Colonic mucosa (tissue), 4 donors: ENCODE data around the gene LYRM2. TPM values are rescaled to one million over a fixed set of nuclear protein-coding genes. Genes with fewer than 3 reads are reported as not detected.

ENCODE experiments used
- DNase-seq: peaks from one replicate; pipeline ENCODE4 v3.0.0-alpha.2; 2020
- H3K27ac ChIP-seq: fragments of 200-600 bp; one replicate; pipeline ENCODE4 v1.8.0; 2021
- H3K27me3 ChIP-seq: fragments of 200-600 bp; one replicate; pipeline ENCODE4 v1.8.0; 2021
- H3K36me3 ChIP-seq: fragments of 200-600 bp; one replicate; pipeline ENCODE4 v1.8.0; 2021
- H3K4me1 ChIP-seq: fragments of 200-600 bp; one replicate; pipeline ENCODE4 v1.8.0; 2021; ENCODE audit warnings: mild to moderate bottlenecking
- H3K4me3 ChIP-seq: fragments of 200-600 bp; one replicate; pipeline ENCODE4 v1.8.0; 2021
- H3K9ac ChIP-seq, 2 donors: one replicate each; pipeline ENCODE4 v1.7.0; 2013; ENCODE audit warnings: control low read depth in 2 of 2, low read depth in 2 of 2, low read length in 2 of 2
- H3K9me3 ChIP-seq: fragments of 200-600 bp; one replicate; pipeline ENCODE4 v1.8.0; 2021
- intact Hi-C: fragments of 100-400 bp; cut with DNase I; formaldehyde crosslinking; loops from one replicate; pipeline ENCODE4 v1.14.1; 2022
- total RNA-seq, 2 donors: library from RNA; stranded (reverse); fragmentation: NEBNext Ultra II Directional in 1 of 2; extraction: Animal tissue kit (Norgen Biotek cat#: 25700) in 1 of 2; gene quantifications; one replicate each; pipeline ENCODE4 v1.2.1, GENCODE V29; 2021
- TF ChIP-seq, protein P1 (sequence below): fragments of 200-600 bp; IDR thresholded peaks from one replicate; pipeline ENCODE4 v1.8.0; 2022; ENCODE audit warnings: antibody characterized with exemption, mild to moderate bottlenecking
- donor health status: healthy.
- donor health status: DM: no; HTN: no; CAD: no.
- donor health status: DM: no; HTN: no; CAD: no.

LYRM2 gene
- total RNA-seq, 2 donors from 2014 or later, result 28.7 to 43.5 TPM

- no peak overlapping the region for H3K9ac ChIP-seq
- no peak for DNase-seq
- H3K27ac ChIP-seq, result no peak overlapping the region
- H3K36me3 ChIP-seq, result no peaks in the 10 kb centered on the region
- H3K4me1 ChIP-seq, result no peaks in the 10 kb centered on the region
- H3K4me3 ChIP-seq, result no peak overlapping the region
- intact Hi-C loops, result no loop called here
- H3K27me3 ChIP-seq, result no peaks in the 10 kb centered on the region
- no peaks in the 10 kb centered on the region for H3K9me3 ChIP-seq
- TF ChIP-seq, protein P1, sequence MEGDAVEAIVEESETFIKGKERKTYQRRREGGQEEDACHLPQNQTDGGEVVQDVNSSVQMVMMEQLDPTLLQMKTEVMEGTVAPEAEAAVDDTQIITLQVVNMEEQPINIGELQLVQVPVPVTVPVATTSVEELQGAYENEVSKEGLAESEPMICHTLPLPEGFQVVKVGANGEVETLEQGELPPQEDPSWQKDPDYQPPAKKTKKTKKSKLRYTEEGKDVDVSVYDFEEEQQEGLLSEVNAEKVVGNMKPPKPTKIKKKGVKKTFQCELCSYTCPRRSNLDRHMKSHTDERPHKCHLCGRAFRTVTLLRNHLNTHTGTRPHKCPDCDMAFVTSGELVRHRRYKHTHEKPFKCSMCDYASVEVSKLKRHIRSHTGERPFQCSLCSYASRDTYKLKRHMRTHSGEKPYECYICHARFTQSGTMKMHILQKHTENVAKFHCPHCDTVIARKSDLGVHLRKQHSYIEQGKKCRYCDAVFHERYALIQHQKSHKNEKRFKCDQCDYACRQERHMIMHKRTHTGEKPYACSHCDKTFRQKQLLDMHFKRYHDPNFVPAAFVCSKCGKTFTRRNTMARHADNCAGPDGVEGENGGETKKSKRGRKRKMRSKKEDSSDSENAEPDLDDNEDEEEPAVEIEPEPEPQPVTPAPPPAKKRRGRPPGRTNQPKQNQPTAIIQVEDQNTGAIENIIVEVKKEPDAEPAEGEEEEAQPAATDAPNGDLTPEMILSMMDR, result no peak
Observed at GRCh38 chr6:89584539-89584938, 54.0 kb downstream of the LYRM2 start.

- no peaks in the 10 kb centered on the region for H3K9me3 ChIP-seq
- H3K9ac ChIP-seq, result no peak overlapping the region
- no peaks in the 10 kb centered on the region for H3K36me3 ChIP-seq
- no peaks in the 10 kb centered on the region for H3K27me3 ChIP-seq
- intact Hi-C loops, result no loop called here
- TF ChIP-seq, protein P1, result no peak
- DNase-seq, result no peak
- no peak overlapping the region for H3K4me3 ChIP-seq
- H3K27ac ChIP-seq, result no peak overlapping the region
- no peaks in the 10 kb centered on the region for H3K4me1 ChIP-seq
Observed at GRCh38 chr6:89583559-89583958, 55.0 kb downstream of the LYRM2 start.

DNA sequence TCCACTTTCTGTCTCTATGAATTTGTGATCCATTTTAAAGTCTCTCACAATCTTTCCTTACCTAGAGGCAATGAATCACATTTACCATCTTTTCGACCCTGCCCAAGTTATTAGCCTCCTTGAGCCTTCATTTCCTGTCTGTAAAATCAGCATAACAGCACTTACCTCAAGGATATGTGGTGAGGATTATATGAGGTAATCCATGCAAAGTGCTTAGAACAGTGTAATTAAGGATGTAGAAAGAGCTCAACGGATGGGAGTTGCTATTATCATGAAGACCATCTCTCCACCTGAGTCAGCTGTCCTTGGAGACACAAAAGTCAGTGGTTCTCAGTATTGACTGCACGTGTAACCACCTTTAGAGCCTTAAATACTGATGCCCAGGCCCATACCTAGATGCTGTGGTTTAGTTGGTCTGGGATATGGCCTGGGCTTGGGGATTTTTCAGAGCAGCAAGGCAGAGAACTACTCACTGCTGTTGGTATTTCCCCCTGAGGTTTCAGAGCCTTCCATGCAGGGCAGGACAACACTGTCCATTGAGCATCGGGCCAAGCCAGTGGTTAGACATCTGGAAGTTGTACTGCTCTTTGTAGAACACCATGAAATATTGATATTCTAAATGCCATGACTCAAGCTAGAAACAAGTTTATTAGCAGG, 55.8 kb downstream of the LYRM2 start:
- Histone ChIP-seq H3K9me3 (no peaks in the 10 kb centered on the region), H3K4me3 (no peak overlapping the region), H3K27ac (no peak overlapping the region), H3K4me1 (no peaks in the 10 kb centered on the region), H3K36me3 (no peaks in the 10 kb centered on the region), H3K9ac (no peak overlapping the region), H3K27me3 (no peaks in the 10 kb centered on the region)
- intact Hi-C loops, result no loop called here
- DNase-seq, result no peak
- TF ChIP-seq, protein P1, result no peak

GRCh38 chr6:89581689-89582088, 56.9 kb downstream of the LYRM2 start:
- Histone ChIP-seq H3K36me3 (no peaks in the 10 kb centered on the region), H3K27ac (no peak overlapping the region), H3K4me3 (no peak overlapping the region), H3K9me3 (no peaks in the 10 kb centered on the region), H3K9ac (no peak overlapping the region), H3K4me1 (no peaks in the 10 kb centered on the region), H3K27me3 (no peaks in the 10 kb centered on the region)
- TF ChIP-seq, protein P1, result no peak
- intact Hi-C loops, result no loop called here
- DNase-seq, result no peak

- Histone ChIP-seq H3K27me3 (no peaks in the 10 kb centered on the region), H3K9ac (no peak overlapping the region), H3K4me3 (no peak overlapping the region), H3K27ac (no peak overlapping the region), H3K9me3 (no peaks in the 10 kb centered on the region), H3K4me1 (no peaks in the 10 kb centered on the region), H3K36me3 (no peaks in the 10 kb centered on the region)
- TF ChIP-seq, protein P1, result no peak
- intact Hi-C loops, result no loop called here
- DNase-seq, result no peak
Observed at GRCh38 chr6:89580997-89581666, 57.4 kb downstream of the LYRM2 start.
